ENCODE measurements around the gene UTF1.
"Not testable (repeated sequence)": the region's sequence is repeated elsewhere in the genome, so short reads cannot be mapped to it uniquely, and the experiment has no call there.

Gene UTF1

GRCh38 chr10:133229265-133230043 is 563 bp upstream of the UTF1 start:
- no peak for DNase-seq

- DNase-seq = no peak
Measured at GRCh38 chr10:133230387-133231195, 574 bp downstream of the UTF1 start.

- DNase-seq = no peak
Measured at GRCh38 chr10:133231244-133231945, 1.4 kb downstream of the UTF1 start.

GRCh38 chr10:133231946-133232574 is 2.0 kb downstream of the UTF1 start:
- DNase-seq = no peak

- not testable (repeated sequence) for DNase-seq
Measured at GRCh38 chr10:133234796-133235195, 4.8 kb downstream of the UTF1 start.

GRCh38 chr10:133235265-133235855 is 5.3 kb downstream of the UTF1 start:
- DNase-seq = no peak

- no peak for DNase-seq
Measured at GRCh38 chr10:133235932-133236331, 5.9 kb downstream of the UTF1 start.

GRCh38 chr10:133236401-133237240 is 6.6 kb downstream of the UTF1 start:
- no peak for DNase-seq

- no peak for DNase-seq
Measured at GRCh38 chr10:133237241-133237587, 7.2 kb downstream of the UTF1 start.

GRCh38 chr10:133237588-133238465 is 7.8 kb downstream of the UTF1 start, which contains the start of gene VENTX:
Gene VENTX, plus strand, starts transcription at chr10:133237855. Its CDS starts 60 bp downstream, at chr10:133237915.
- DNase-seq = no peak

- no peak for DNase-seq
Measured at GRCh38 chr10:133238466-133238804, 8.4 kb downstream of the UTF1 start.

- DNase-seq = no peak
Measured at GRCh38 chr10:133239990-133240389, 10.0 kb downstream of the UTF1 start.

GRCh38 chr10:133241501-133242205 is 11.6 kb downstream of the UTF1 start:
- DNase-seq = no peak

- DNase-seq = no peak
Measured at GRCh38 chr10:133242611-133243356, 12.8 kb downstream of the UTF1 start.

GRCh38 chr10:133243593-133243992 is 13.6 kb downstream of the UTF1 start:
- DNase-seq = no peak

- DNase-seq = no peak
Measured at GRCh38 chr10:133245439-133246235, 15.6 kb downstream of the UTF1 start.

- no peak for DNase-seq
Measured at GRCh38 chr10:133246236-133246626, 16.2 kb downstream of the UTF1 start.

- no peak for DNase-seq
Measured at GRCh38 chr10:133247681-133248333, 17.8 kb downstream of the UTF1 start.
